OCI-LY1 (cell line): ENCODE measurements around the gene ARHGEF19.

Source experiments
- H2AFZ ChIP-seq: fragments of 200-600 bp; sonication (generic), shearing (Covaris generic); 2 replicates; pipeline ENCODE4 v1.6.0; 2014; ENCODE audit warnings: antibody characterized with exemption, mild to moderate bottlenecking, low read length
- H3F3A ChIP-seq: fragments of 200-600 bp; sonication (generic), shearing (Covaris generic); 2 replicates; pipeline ENCODE4 v1.6.0; 2014; ENCODE audit warnings: mild to moderate bottlenecking, antibody characterized with exemption, low read length, moderate library complexity; ENCODE audit not compliant: insufficient read depth
- H3K27ac ChIP-seq: fragments of 200-600 bp; sonication (generic); 2 replicates; pipeline ENCODE4 v1.5.1; 2014; ENCODE audit warnings: low read length, mixed run types, mild to moderate bottlenecking, low read depth; ENCODE audit not compliant: poor library complexity, severe bottlenecking
- H3K27me3 ChIP-seq: fragments of 200-600 bp; sonication (generic); 2 replicates; pipeline ENCODE4 v1.6.0; 2014; ENCODE audit warnings: antibody characterized with exemption, mild to moderate bottlenecking, low read length, moderate library complexity; ENCODE audit not compliant: insufficient read depth
- H3K36me3 ChIP-seq: fragments of 200-600 bp; sonication (generic); 2 replicates; pipeline ENCODE4 v1.6.1; 2014; ENCODE audit warnings: mild to moderate bottlenecking, antibody characterized with exemption, low read length, moderate library complexity, mixed read lengths; ENCODE audit not compliant: insufficient read depth
- H3K4me1 ChIP-seq: fragments of 200-600 bp; sonication (generic); 2 replicates; pipeline ENCODE4 v1.5.1; 2014; ENCODE audit warnings: mild to moderate bottlenecking, low read length, moderate library complexity; ENCODE audit not compliant: insufficient read depth, severe bottlenecking
- H3K4me2 ChIP-seq: fragments of 200-600 bp; sonication (generic), shearing (Covaris generic); 2 replicates; pipeline ENCODE4 v1.6.1; 2014; ENCODE audit warnings: low read length
- H3K4me3 ChIP-seq: fragments of 200-600 bp; sonication (generic); 2 replicates; pipeline ENCODE4 v1.5.1; 2014; ENCODE audit warnings: low read length, low read depth, mild to moderate bottlenecking, mixed read lengths; ENCODE audit not compliant: poor library complexity, severe bottlenecking
- H3K79me2 ChIP-seq: fragments of 200-600 bp; shearing (Covaris generic); 2 replicates; pipeline ENCODE4 v1.6.1; 2016; ENCODE audit warnings: mixed run types, low read length, mixed read lengths; ENCODE audit not compliant: insufficient read depth
- H3K9ac ChIP-seq: fragments of 200-600 bp; sonication (generic), shearing (Covaris generic); 2 replicates; pipeline ENCODE4 v1.6.1; 2014; ENCODE audit warnings: mild to moderate bottlenecking, low read length, mixed read lengths
- H3K9me2 ChIP-seq: fragments of 200-600 bp; sonication (generic), shearing (Covaris generic); 2 replicates; pipeline ENCODE4 v1.6.1; 2014; ENCODE audit warnings: low read depth, mild to moderate bottlenecking, low read length, mixed read lengths
- H3K9me3 ChIP-seq: fragments of 200-600 bp; shearing (Covaris generic); 2 replicates; pipeline ENCODE4 v1.6.1; 2014; ENCODE audit warnings: low read length, mixed read lengths
- H4K20me1 ChIP-seq: fragments of 200-600 bp; sonication (generic), shearing (Covaris generic); 2 replicates; pipeline ENCODE4 v1.6.0; 2016; ENCODE audit warnings: mild to moderate bottlenecking, low read length; ENCODE audit not compliant: insufficient read depth
- EZH2 ChIP-seq: fragments of 200-600 bp; sonication (generic), shearing (Covaris generic); IDR thresholded peaks from 2 replicates; pipeline ENCODE4 v1.8.0; 2017; ENCODE audit warnings: borderline replicate concordance, mixed run types, mild to moderate bottlenecking, antibody characterized with exemption, low read length, moderate library complexity, mixed read lengths
- TF ChIP-seq, protein P1 (sequence below): fragments of 200-600 bp; sonication (generic), shearing (Covaris generic); IDR thresholded peaks from 2 replicates; pipeline ENCODE4 v1.5.1; 2017; ENCODE audit warnings: mild to moderate bottlenecking, antibody characterized with exemption, low read length, moderate library complexity, mixed read lengths

The ARHGEF19 gene

DNA sequence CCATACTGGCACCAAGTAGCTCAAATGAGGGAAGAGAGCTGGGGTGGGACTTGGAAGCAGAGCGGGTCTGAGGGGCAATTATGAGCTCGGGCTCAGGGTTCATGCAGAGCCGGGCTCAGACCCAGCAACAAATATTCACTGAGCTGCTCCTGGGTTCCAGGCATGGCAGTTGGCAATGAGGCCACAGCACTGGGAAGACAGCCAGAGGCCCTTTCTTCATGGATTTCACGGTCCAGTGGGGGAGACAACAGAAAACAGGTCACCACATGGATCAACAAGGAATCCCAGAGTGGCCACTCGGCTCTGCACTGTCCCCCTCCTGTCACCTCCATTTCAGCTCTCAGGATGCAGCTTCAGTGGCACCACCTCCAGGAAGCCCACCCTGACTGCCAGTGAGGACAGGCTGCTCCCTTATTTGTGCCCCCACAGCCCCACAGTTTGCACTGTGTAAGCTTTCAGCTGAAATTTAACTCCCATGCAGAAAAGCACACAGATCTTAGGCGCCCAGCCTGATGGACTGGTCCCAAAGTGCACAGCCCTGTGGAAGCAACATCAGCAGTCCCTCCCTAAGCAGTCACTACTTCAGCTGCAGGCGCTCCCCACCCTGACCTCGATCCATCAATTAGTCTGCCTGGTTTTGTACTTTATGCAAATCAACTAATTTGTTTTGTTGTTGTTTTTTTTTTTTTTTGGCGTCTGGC, 22.4 kb downstream of the ARHGEF19 start:
- H3K79me2 ChIP-seq: no peaks in the 10 kb centered on the region
- peaks cover 6% of the 10 kb centered on the region; the same call in 1 of the 2 replicates for H3K27me3 ChIP-seq
- H3K9me2 ChIP-seq: no peaks in the 10 kb centered on the region
- no peak overlapping the region for H2AFZ ChIP-seq
- H3K9ac ChIP-seq: no peak overlapping the region
- H3K4me3 ChIP-seq: no peak overlapping the region
- H3K36me3 ChIP-seq: no peaks in the 10 kb centered on the region
- no peak overlapping the region for H3K4me2 ChIP-seq
- TF ChIP-seq, protein P1, sequence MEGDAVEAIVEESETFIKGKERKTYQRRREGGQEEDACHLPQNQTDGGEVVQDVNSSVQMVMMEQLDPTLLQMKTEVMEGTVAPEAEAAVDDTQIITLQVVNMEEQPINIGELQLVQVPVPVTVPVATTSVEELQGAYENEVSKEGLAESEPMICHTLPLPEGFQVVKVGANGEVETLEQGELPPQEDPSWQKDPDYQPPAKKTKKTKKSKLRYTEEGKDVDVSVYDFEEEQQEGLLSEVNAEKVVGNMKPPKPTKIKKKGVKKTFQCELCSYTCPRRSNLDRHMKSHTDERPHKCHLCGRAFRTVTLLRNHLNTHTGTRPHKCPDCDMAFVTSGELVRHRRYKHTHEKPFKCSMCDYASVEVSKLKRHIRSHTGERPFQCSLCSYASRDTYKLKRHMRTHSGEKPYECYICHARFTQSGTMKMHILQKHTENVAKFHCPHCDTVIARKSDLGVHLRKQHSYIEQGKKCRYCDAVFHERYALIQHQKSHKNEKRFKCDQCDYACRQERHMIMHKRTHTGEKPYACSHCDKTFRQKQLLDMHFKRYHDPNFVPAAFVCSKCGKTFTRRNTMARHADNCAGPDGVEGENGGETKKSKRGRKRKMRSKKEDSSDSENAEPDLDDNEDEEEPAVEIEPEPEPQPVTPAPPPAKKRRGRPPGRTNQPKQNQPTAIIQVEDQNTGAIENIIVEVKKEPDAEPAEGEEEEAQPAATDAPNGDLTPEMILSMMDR: no peak
- TF ChIP-seq EZH2: no peak
- H3K9me3 ChIP-seq: no peaks in the 10 kb centered on the region
- no peaks in the 10 kb centered on the region for H3F3A ChIP-seq
- peaks cover under 1% of the 10 kb centered on the region for H3K4me1 ChIP-seq
- no peak overlapping the region for H3K27ac ChIP-seq
- no peaks in the 10 kb centered on the region for H4K20me1 ChIP-seq

DNA sequence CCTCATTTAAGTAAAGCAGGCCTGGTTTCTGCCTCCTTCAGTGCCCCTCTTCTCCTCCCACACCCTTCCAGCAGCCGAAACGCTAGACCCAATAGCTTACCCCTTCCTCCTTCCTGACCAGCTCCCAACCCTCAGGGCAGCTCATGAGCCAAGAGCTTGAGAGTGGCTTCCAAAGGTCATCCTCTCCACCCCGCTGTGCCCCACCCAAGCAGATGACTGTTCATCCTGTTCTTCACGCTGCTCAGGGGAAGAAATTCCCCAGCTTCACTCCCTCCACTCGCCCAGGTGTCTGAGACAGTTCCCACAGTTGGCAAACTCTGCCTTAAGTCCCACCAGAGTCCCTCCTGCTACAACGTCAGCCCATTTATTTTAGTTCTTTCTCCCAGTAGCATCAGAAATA, 23.4 kb downstream of the ARHGEF19 start:
- Histone ChIP-seq H3K9ac (no peak overlapping the region), H3K36me3 (no peaks in the 10 kb centered on the region), H3K9me3 (no peaks in the 10 kb centered on the region), H3K4me2 (no peak overlapping the region), H3F3A (no peaks in the 10 kb centered on the region), H2AFZ (no peak overlapping the region), H3K4me3 (no peak overlapping the region), H3K27me3 (peaks cover 6% of the 10 kb centered on the region), H3K4me1 (no peaks in the 10 kb centered on the region), H3K79me2 (no peaks in the 10 kb centered on the region), H3K9me2 (no peaks in the 10 kb centered on the region), H3K27ac (no peak overlapping the region), H4K20me1 (no peaks in the 10 kb centered on the region)
- TF ChIP-seq, protein P1: no peak
- TF ChIP-seq EZH2: no peak

DNA sequence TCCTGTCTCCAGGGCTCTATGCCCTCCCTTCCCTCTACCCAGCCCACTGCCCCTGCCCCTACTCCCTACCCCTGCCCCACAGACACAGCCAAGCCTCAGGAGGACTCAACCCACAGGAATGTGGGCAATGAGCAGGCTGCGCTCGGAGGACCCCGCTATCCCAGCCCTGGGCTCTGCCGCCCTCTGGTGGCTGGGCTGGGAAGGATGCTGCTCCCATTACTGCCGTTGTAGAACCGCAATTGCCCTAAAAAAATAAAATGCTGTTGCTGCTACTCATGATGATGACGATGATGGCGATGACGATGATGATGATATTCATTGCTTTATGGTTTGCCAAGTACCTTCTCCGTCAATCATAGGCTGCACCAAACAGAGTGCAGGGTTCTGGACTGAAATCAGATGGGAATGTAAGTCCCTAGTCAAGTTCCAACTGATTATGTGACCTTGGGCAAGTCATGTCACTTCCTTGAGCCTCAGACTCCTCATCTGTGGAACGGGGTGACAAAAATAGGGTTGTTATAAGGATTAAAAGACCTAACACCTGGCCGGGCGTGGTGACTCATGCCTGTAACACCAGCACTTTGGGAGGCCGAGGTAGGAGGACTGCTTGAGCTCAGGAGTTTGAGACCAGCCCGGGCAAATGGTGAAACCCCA, 24.6 kb downstream of the ARHGEF19 start:
- H3K9me3 ChIP-seq: no peaks in the 10 kb centered on the region
- no peaks in the 10 kb centered on the region for H3K79me2 ChIP-seq
- H3K27me3 ChIP-seq: peaks cover 6% of the 10 kb centered on the region
- H3K9ac ChIP-seq: no peak overlapping the region
- H3K27ac ChIP-seq: no peak overlapping the region
- no peaks in the 10 kb centered on the region for H3F3A ChIP-seq
- H3K4me1 ChIP-seq: no peaks in the 10 kb centered on the region
- no peaks in the 10 kb centered on the region for H3K36me3 ChIP-seq
- no peaks in the 10 kb centered on the region for H4K20me1 ChIP-seq
- TF ChIP-seq, protein P1: peak; percentile 99
- no peak for TF ChIP-seq EZH2
- H3K9me2 ChIP-seq: no peaks in the 10 kb centered on the region
- H3K4me2 ChIP-seq: no peak overlapping the region
- no peak overlapping the region for H2AFZ ChIP-seq
- H3K4me3 ChIP-seq: no peak overlapping the region
